ENCODE data around the gene GPR152. TPM values are rescaled to one million over a fixed set of nuclear protein-coding genes. Genes with fewer than 3 reads are reported as not detected.

Gene GPR152
- total and polyA plus RNA-seq, 12 donors: not detected

DNA sequence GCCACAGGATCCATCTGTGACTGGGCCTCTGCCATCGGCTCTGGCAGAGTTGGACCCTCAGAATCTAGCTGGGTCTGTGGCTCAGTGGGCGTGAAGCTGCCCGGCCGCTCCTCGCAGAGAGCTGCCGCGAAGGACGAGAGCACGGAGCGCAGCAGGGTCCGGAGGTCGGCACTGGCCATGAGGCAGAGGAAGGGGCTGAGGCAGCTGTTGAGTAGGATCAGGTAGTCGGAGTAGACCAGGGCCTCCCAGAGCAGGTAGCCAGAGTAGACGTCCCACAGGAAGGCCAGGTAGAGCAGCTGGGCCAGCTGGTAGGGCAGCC lies 912 bp downstream of the GPR152 start:
- Histone ChIP-seq H3K27ac (peak overlapping the region in 6 of 10 donors; percentile 34 to 77 (median 69)), H3K4me3 (no peak overlapping the region)
- no peak for DNase-seq

DNA sequence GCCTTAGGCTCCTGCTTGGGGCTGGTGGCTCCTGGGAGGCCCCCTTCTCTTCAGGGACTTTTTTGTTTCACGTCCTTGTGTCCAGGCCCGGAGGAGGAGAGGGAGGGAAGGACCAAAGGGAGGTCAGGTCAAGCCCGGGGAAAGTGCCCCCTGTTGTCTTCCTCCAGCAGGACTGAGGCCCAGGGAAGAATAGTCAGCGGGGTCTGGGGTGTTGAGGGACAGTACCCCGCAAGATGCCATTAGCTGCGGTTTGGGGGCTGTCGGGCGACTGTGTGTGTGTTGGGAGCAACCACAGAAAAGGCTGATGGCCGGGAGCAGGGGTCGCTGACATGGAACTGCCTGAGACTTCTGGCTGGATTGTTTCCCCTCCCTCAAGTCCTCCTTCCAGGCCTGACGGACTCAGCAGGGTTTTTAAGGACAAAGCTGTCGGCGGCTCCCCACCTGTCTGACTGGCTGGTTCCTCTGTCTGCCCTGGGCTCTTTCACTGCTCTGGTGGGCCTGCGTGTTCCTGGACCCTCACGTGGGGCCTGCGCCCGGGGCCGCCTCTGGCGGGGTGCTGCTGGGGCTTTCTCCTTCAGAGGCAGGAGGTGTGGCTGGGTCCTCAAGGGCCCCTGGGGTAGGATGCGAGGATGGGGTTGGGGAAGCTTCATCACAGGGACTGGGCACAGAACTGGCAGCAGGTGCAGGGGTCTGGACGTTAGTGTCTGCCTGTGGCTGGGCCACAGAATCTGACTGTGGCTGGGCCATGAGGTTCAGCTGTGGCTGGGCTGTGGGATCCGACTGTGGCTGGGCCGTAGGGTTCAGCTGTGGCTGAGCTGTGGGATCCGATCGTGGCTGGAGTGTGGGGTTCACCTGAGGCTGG lies 1.5 kb downstream of the GPR152 start:
- ATAC-seq (no peak), DNase-seq (no peak)
- 91% methylated on average over 21 to 25 of the region's 25 CpGs for WGBS, 2 donors
- TF ChIP-seq, protein P1, sequence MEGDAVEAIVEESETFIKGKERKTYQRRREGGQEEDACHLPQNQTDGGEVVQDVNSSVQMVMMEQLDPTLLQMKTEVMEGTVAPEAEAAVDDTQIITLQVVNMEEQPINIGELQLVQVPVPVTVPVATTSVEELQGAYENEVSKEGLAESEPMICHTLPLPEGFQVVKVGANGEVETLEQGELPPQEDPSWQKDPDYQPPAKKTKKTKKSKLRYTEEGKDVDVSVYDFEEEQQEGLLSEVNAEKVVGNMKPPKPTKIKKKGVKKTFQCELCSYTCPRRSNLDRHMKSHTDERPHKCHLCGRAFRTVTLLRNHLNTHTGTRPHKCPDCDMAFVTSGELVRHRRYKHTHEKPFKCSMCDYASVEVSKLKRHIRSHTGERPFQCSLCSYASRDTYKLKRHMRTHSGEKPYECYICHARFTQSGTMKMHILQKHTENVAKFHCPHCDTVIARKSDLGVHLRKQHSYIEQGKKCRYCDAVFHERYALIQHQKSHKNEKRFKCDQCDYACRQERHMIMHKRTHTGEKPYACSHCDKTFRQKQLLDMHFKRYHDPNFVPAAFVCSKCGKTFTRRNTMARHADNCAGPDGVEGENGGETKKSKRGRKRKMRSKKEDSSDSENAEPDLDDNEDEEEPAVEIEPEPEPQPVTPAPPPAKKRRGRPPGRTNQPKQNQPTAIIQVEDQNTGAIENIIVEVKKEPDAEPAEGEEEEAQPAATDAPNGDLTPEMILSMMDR (IDR thresholded peaks at IDR 0.05): no peak
- no peak overlapping the region for H3K27ac ChIP-seq
- H3K9me3 ChIP-seq: no peaks in the 10 kb centered on the region
- no peaks in the 10 kb centered on the region for H3K36me3 ChIP-seq
- H3K4me3 ChIP-seq: no peak overlapping the region
- intact Hi-C loops (cut with DNase I): no loop called here
- H3K27me3 ChIP-seq: no peaks in the 10 kb centered on the region
- peaks cover 0 to 32% (median 8%) of the 10 kb centered on the region in 9 donors for H3K4me1 ChIP-seq

More for the DNA sequence above, 912 bp downstream of the GPR152 start:
- Histone ChIP-seq H3K36me3 (no peaks in the 10 kb centered on the region), H3K9me3 (no peaks in the 10 kb centered on the region), H3K4me1 (peaks cover 0 to 32% (median 8%) of the 10 kb centered on the region in 9 donors), H3K27me3 (no peaks in the 10 kb centered on the region)
- no peak for ATAC-seq
- 91 to 95% methylated on average over 14 of the region's 14 CpGs for WGBS, 2 donors
- TF ChIP-seq, protein P1 (IDR thresholded peaks at IDR 0.05): no peak
- intact Hi-C loops (cut with DNase I): no loop called here

DNA sequence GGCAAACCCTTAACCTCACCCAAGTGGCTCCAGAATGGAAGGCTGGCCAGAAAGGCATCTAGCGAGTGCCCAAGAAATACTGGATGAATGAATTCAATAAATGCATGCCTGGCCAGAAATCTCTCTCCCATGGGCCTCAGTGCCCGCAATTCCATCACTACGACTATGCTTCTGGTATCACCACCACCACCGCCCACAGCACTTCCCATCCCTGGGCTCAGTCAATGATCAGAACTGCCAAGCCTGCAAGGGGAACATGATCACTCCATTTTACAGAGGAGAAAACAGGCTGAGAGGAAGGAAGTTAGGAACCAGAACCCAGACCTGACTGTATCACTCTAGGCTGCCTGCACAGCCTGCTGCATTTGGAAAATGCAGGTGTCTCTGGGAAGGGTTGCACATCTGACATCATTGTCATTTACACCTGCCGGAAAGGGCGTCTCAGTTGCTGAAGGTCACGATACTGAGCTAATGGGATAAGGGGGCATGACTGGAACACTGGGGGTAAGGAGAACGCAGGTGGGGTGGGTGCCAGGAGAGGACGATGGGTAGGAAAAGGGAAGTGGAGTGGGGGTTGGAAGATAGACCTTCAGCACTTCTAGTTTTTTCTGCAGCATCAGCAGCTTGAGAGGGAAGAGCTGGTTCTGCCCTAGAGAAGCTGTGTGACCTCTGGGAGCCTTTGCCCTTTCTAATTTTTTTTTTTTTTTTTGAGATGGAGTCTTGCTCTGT lies 3.2 kb downstream of the GPR152 start:
- no peak for DNase-seq

DNA sequence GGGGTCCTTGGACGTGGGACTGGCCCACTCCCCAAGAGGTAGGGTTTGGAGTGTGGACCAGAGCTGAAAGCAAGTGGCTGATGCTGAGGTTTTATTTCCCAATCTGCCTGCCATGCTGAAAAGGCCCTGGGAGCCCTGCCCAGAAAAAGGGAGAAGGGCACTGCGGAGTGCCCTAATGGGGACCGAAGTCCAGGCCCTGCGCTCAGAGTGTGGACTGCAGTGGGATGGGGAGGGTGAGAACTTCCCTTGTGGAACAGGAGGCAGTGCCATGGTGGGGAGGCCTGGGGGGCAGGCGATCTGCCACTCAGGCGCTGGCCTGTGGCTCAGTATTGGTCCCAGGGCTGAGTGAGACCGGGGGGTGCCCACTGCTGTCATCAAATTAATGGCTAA lies 4.3 kb downstream of the GPR152 start:
- no peak for DNase-seq
- intact Hi-C loops (cut with DNase I): loop anchor here in 1 of 10 donors (10.0 kb wide), 1 partner anchor 903 kb away; the partner anchor contains the start of genes ACTN3 and ZDHHC24
- H3K36me3 ChIP-seq: no peaks in the 10 kb centered on the region
- H3K27me3 ChIP-seq: no peaks in the 10 kb centered on the region
- H3K9me3 ChIP-seq: no peaks in the 10 kb centered on the region
- 94 to 96% methylated on average over 7 of the region's 7 CpGs for WGBS, 2 donors
- peaks cover 0 to 48% (median 15%) of the 10 kb centered on the region in 9 donors for H3K4me1 ChIP-seq
- ATAC-seq: no peak
- no peak overlapping the region for H3K27ac ChIP-seq
- H3K4me3 ChIP-seq: no peak overlapping the region
- TF ChIP-seq, protein P1 (IDR thresholded peaks at IDR 0.05): no peak

More for the DNA sequence above, 3.2 kb downstream of the GPR152 start:
- Histone ChIP-seq H3K9me3 (no peaks in the 10 kb centered on the region), H3K27me3 (no peaks in the 10 kb centered on the region), H3K36me3 (no peaks in the 10 kb centered on the region), H3K27ac (peak overlapping the region in 1 of 10 donors; percentile 62), H3K4me3 (no peak overlapping the region), H3K4me1 (peaks cover 0 to 42% (median 10%) of the 10 kb centered on the region in 9 donors)
- intact Hi-C loops (cut with DNase I): loop anchor here in 1 of 10 donors (10.0 kb wide), 1 partner anchor 904 kb away; the partner anchor contains the start of genes ACTN3 and ZDHHC24
- peak in 5 of 8 donors; percentile 12 to 32 (median 26) for ATAC-seq
- TF ChIP-seq, protein P1 (IDR thresholded peaks at IDR 0.05): no peak
- 75 to 76% methylated on average over 9 of the region's 9 CpGs for WGBS, 2 donors
